ENCODE data around the gene JAK3. TPM values are rescaled to one million over a fixed set of nuclear protein-coding genes. Genes with fewer than 3 reads are reported as not detected.

JAK3 gene
- total and polyA plus RNA-seq, 4 donors = 0.87 to 7.1 (median 3.0) TPM

- Histone ChIP-seq H3K9ac (ENCODE audit: low read depth in 1 of 2, low read length in 2 of 2) (no peak overlapping the region), H3K27ac (ENCODE audit: low read depth in 1 of 2, low read length in 2 of 2) (no peak overlapping the region), H3K4me3 (ENCODE audit: low read depth in 1 of 3, low read length in 3 of 3) (no peak overlapping the region), H3K4me1 (ENCODE audit: control insufficient read depth in 4 of 4, insufficient read depth in 4 of 4, low read length in 3 of 4) (peaks cover 0 to 5% (median 1%) of the 10 kb centered on the region in 4 donors), H3K36me3 (ENCODE audit: control insufficient read depth in 4 of 4, insufficient read depth in 3 of 4, low read depth in 1 of 4, low read length in 3 of 4) (no peaks in the 10 kb centered on the region), H3K9me3 (ENCODE audit: control insufficient read depth in 4 of 4, low read length in 3 of 4) (no peaks in the 10 kb centered on the region), H3K27me3 (ENCODE audit: control insufficient read depth in 4 of 4, insufficient read depth in 4 of 4, low read length in 3 of 4) (no peaks in the 10 kb centered on the region)
- WGBS = 12% methylated on average over 29 of the region's 29 CpGs
- TF ChIP-seq SP1 (IDR thresholded peaks at IDR 0.05) = no peak
- no peak for TF ChIP-seq HNF4A (conservative IDR thresholded peaks at IDR 0.05)
- no peak for TF ChIP-seq NR2F2 (IDR thresholded peaks at IDR 0.05)
- peak; percentile 96 to 98 for TF ChIP-seq RAD21 (IDR thresholded peaks at IDR 0.05)
- no peak for TF ChIP-seq FOXA2 (IDR thresholded peaks at IDR 0.05)
- no peak for TF ChIP-seq MAX (IDR thresholded peaks at IDR 0.05)
- no peak for TF ChIP-seq ATF3 (IDR thresholded peaks at IDR 0.05)
- TF ChIP-seq CTCF (IDR thresholded peaks at IDR 0.05; ENCODE audit: low read depth, low read length, missing input control) = peak; percentile 98
- DNase-seq (ENCODE audit: low spot score) = peak; percentile 94
These were observed 7.7 kb upstream of the JAK3 start for GRCh38 chr19:17855280-17856152.

- Histone ChIP-seq H3K9me3 (ENCODE audit: control insufficient read depth in 4 of 4, low read length in 3 of 4) (no peaks in the 10 kb centered on the region), H3K4me1 (ENCODE audit: control insufficient read depth in 4 of 4, insufficient read depth in 4 of 4, low read length in 3 of 4) (peaks cover 0 to under 1% (median 0%) of the 10 kb centered on the region in 4 donors), H3K36me3 (ENCODE audit: control insufficient read depth in 4 of 4, insufficient read depth in 3 of 4, low read depth in 1 of 4, low read length in 3 of 4) (no peaks in the 10 kb centered on the region), H3K9ac (ENCODE audit: low read depth in 1 of 2, low read length in 2 of 2) (no peak overlapping the region), H3K4me3 (ENCODE audit: low read depth in 1 of 3, low read length in 3 of 3) (no peak overlapping the region), H3K27ac (ENCODE audit: low read depth in 1 of 2, low read length in 2 of 2) (no peak overlapping the region), H3K27me3 (ENCODE audit: control insufficient read depth in 4 of 4, insufficient read depth in 4 of 4, low read length in 3 of 4) (no peaks in the 10 kb centered on the region)
- DNase-seq (ENCODE audit: low spot score) = no peak
- TF ChIP-seq ZBTB33 (IDR thresholded peaks at IDR 0.05) (no peak), REST (IDR thresholded peaks at IDR 0.05) (no peak), RAD21 (IDR thresholded peaks at IDR 0.05) (no peak), RXRA (IDR thresholded peaks at IDR 0.05) (no peak), CTCF (IDR thresholded peaks at IDR 0.05; ENCODE audit: low read depth, low read length, missing input control) (no peak), JUND (IDR thresholded peaks at IDR 0.05) (no peak), MAX (IDR thresholded peaks at IDR 0.05) (no peak), HNF4G (IDR thresholded peaks at IDR 0.05) (no peak), FOXA1 (IDR thresholded peaks at IDR 0.05) (no peak), HNF4A (conservative IDR thresholded peaks at IDR 0.05) (no peak), TAF1 (conservative IDR thresholded peaks at IDR 0.05) (no peak), YY1 (IDR thresholded peaks at IDR 0.05) (no peak), NR2F2 (IDR thresholded peaks at IDR 0.05) (no peak), EGR1 (IDR thresholded peaks at IDR 0.05; ENCODE audit: low read depth in 2 of 2) (no peak), SP1 (IDR thresholded peaks at IDR 0.05) (no peak), FOXA2 (IDR thresholded peaks at IDR 0.05) (no peak), GABPA (IDR thresholded peaks at IDR 0.05 in 1 of 2, conservative IDR thresholded peaks at IDR 0.05 in 1 of 2) (no peak), ATF3 (IDR thresholded peaks at IDR 0.05) (no peak)
- WGBS = 84% methylated on average over 6 of the region's 6 CpGs
These were observed 6.3 kb upstream of the JAK3 start for GRCh38 chr19:17854061-17854460.
